Measurements from ENCODE around the gene ACCSL. TPM values are rescaled to one million over a fixed set of nuclear protein-coding genes. Genes with fewer than 3 reads are reported as not detected.

The ACCSL gene
- polyA plus RNA-seq, 1 of the 3 experiments (the other 2 are of a cell fraction), result not detected

DNA sequence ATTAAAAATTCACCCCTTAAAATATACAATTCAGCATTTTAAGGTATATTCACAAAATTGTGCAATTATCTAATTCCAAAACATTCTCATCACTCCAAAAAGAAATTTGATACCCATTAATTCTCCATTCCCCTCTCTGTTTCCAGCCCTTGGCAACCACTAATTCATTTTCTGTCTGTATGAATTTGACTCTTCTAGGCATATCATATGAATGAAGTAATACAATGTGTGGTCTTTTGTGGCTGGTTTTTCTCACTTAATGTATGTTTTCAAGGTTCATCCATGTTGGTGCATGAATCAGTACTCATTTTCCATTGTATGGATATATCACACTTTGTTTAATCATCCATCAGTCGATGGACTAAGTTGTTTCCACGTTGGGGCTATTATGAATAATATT, 29.0 kb upstream of the ACCSL start:
- POLR2A ChIA-PET, result no interaction called here
- no peak overlapping the region for H3K4me2 ChIP-seq
- CTCF ChIA-PET, result no interaction called here

DNA sequence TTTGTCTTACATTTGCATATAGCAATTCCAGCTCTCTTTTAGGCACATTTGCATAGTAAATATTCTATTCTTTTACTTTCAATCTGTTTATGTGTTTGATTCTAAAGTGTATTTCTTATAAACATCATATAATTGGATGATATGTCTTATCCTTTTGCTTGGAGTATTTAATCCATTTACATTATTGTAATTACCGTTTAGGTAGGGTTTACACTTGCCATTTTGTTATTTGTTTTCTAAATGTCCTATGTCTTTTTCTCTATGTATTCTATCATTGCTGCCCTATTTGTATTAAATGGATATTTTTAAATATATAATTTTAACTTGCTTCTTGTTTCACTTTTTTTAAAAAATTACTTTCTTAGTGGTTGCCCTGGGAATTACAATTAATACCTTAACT, 22.8 kb upstream of the ACCSL start:
- DNase-seq, result no peak
- Histone ChIP-seq H3F3A (replicated peaks; ENCODE audit: insufficient read depth) (no peaks in the 10 kb centered on the region), H3K79me2 (ENCODE audit: insufficient read depth) (no peaks in the 10 kb centered on the region), H3K9me2 (no peaks in the 10 kb centered on the region), H3K36me3 (replicated peaks in 1 of 2; ENCODE audit: control insufficient read depth in 1 of 2, insufficient read depth in 2 of 2, low read length in 1 of 2) (no peaks in the 10 kb centered on the region), H3K4me3 (ENCODE audit: low read depth in 2 of 2, low read length in 1 of 2) (no peak overlapping the region), H2AFZ (ENCODE audit: low read depth) (no peak overlapping the region), H3K9me3 (peaks cover 7% of the 10 kb centered on the region), H3K4me2 (no peak overlapping the region), H3K9ac (no peak overlapping the region), H3K27me3 (ENCODE audit: insufficient read depth) (no peaks in the 10 kb centered on the region), H3K4me1 (ENCODE audit: control insufficient read depth in 1 of 2, insufficient read depth in 2 of 2, low read depth in 1 of 2, low read length in 1 of 2) (peaks cover 0 to 5% of the 10 kb centered on the region in 2 experiments; a peak in 1 of 4 replicates), H3K27ac (ENCODE audit: low read depth in 2 of 2, low read length in 1 of 2) (no peak overlapping the region), H4K20me1 (ENCODE audit: insufficient read depth) (no peaks in the 10 kb centered on the region)
- WGBS (ENCODE audit: low lambda C conversion rate), result 52% methylated on average over 1 of the region's 1 CpG
- POLR2A ChIA-PET, result no interaction called here
- CTCF ChIA-PET, result interaction anchor here (0.6 to 1.3 kb wide), 3 partner anchors 19 to 571 kb away, joined by 3 to 4 read pairs (median 3); no protein-coding TSS in a partner anchor
- TF ChIP-seq, protein P1, sequence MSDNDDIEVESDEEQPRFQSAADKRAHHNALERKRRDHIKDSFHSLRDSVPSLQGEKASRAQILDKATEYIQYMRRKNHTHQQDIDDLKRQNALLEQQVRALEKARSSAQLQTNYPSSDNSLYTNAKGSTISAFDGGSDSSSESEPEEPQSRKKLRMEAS (IDR thresholded peaks at IDR 0.05; ENCODE audit: low read depth), result no peak
- no peak for TF ChIP-seq ELF1 (IDR thresholded peaks at IDR 0.05)
- no peak for TF ChIP-seq TCF12 (IDR thresholded peaks at IDR 0.05)
- TF ChIP-seq REST (IDR thresholded peaks at IDR 0.05; ENCODE audit: low read depth, low read length), result no peak
- no peak for TF ChIP-seq GABPA (IDR thresholded peaks at IDR 0.05; ENCODE audit: low read depth)
- no peak for TF ChIP-seq GATA2 (CRISPR knock-in tag; IDR thresholded peaks at IDR 0.05)

More for the DNA sequence above, 29.0 kb upstream of the ACCSL start:
- no peaks in the 10 kb centered on the region for H3F3A ChIP-seq (replicated peaks; ENCODE audit: insufficient read depth)
- H3K4me1 ChIP-seq (ENCODE audit: control insufficient read depth in 1 of 2, insufficient read depth in 2 of 2, low read depth in 1 of 2, low read length in 1 of 2), result peaks cover 19 to 22% of the 10 kb centered on the region in 2 experiments; a peak in 2 of 4 replicates
- no peak overlapping the region for H3K4me3 ChIP-seq (ENCODE audit: low read depth in 2 of 2, low read length in 1 of 2)
- H3K9ac ChIP-seq, result no peak overlapping the region
- no peak overlapping the region for H2AFZ ChIP-seq (ENCODE audit: low read depth)
- DNase-seq, result no peak
- no peaks in the 10 kb centered on the region for H3K9me3 ChIP-seq
- H3K27me3 ChIP-seq (ENCODE audit: insufficient read depth), result no peaks in the 10 kb centered on the region
- TF ChIP-seq RFX5 (IDR thresholded peaks at IDR 0.05; ENCODE audit: low read length) (no peak), TAF1 (IDR thresholded peaks at IDR 0.05; ENCODE audit: borderline replicate concordance, low read depth, low read length) (no peak), NFIC (IDR thresholded peaks at IDR 0.05; ENCODE audit: borderline replicate concordance) (no peak), FOSL2 (IDR thresholded peaks at IDR 0.05; ENCODE audit: borderline replicate concordance, low read depth) (no peak), FOXJ3 (CRISPR knock-in tag; IDR thresholded peaks at IDR 0.05) (no peak), FOXM1 (IDR thresholded peaks at IDR 0.05; ENCODE audit: low read depth) (no peak)
- TF ChIP-seq, protein P2, sequence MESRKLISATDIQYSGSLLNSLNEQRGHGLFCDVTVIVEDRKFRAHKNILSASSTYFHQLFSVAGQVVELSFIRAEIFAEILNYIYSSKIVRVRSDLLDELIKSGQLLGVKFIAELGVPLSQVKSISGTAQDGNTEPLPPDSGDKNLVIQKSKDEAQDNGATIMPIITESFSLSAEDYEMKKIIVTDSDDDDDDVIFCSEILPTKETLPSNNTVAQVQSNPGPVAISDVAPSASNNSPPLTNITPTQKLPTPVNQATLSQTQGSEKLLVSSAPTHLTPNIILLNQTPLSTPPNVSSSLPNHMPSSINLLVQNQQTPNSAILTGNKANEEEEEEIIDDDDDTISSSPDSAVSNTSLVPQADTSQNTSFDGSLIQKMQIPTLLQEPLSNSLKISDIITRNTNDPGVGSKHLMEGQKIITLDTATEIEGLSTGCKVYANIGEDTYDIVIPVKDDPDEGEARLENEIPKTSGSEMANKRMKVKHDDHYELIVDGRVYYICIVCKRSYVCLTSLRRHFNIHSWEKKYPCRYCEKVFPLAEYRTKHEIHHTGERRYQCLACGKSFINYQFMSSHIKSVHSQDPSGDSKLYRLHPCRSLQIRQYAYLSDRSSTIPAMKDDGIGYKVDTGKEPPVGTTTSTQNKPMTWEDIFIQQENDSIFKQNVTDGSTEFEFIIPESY (IDR thresholded peaks at IDR 0.05; ENCODE audit: borderline replicate concordance, low read depth), result no peak
- no peak overlapping the region for H3K27ac ChIP-seq (ENCODE audit: low read depth in 2 of 2, low read length in 1 of 2)
- H4K20me1 ChIP-seq (ENCODE audit: insufficient read depth), result no peaks in the 10 kb centered on the region
- 30% methylated on average over 2 of the region's 2 CpGs for WGBS (ENCODE audit: low lambda C conversion rate)
- H3K9me2 ChIP-seq, result no peaks in the 10 kb centered on the region
- no peaks in the 10 kb centered on the region for H3K79me2 ChIP-seq (ENCODE audit: insufficient read depth)
- H3K36me3 ChIP-seq (replicated peaks in 1 of 2; ENCODE audit: control insufficient read depth in 1 of 2, insufficient read depth in 2 of 2, low read length in 1 of 2), result no peaks in the 10 kb centered on the region
